ENCODE data around the gene GCM1.

Gene GCM1

GRCh38 chr6:53101006-53101405 lies 47.6 kb downstream of the GCM1 start:
- DNase-seq, result no peak

- no peak for DNase-seq
Observed at GRCh38 chr6:53100561-53100960, 48.1 kb downstream of the GCM1 start.

GRCh38 chr6:53095716-53096115 lies 52.9 kb downstream of the GCM1 start:
- DNase-seq, result no peak

- DNase-seq, result no peak
Observed at GRCh38 chr6:53095270-53095669, 53.4 kb downstream of the GCM1 start.

GRCh38 chr6:53090576-53090975 lies 58.1 kb downstream of the GCM1 start:
- DNase-seq, result no peak

GRCh38 chr6:53089948-53090347 lies 58.7 kb downstream of the GCM1 start:
- no peak for DNase-seq

GRCh38 chr6:53086302-53086701 lies 62.3 kb downstream of the GCM1 start:
- no peak for DNase-seq

- DNase-seq, result no peak
Observed at GRCh38 chr6:53080813-53081212, 67.8 kb downstream of the GCM1 start.
